ENCODE data around the gene TANGO2.

The TANGO2 gene

GRCh38 chr22:20052309-20053259 is 31.7 kb downstream of the TANGO2 start:
- no peak for DNase-seq

- no peak for DNase-seq
Observed at GRCh38 chr22:20053407-20054033, 32.6 kb downstream of the TANGO2 start.

GRCh38 chr22:20054034-20054427 is 33.1 kb downstream of the TANGO2 start:
- no peak for DNase-seq

GRCh38 chr22:20054485-20054884 is 33.6 kb downstream of the TANGO2 start:
- DNase-seq = no peak

- no peak for DNase-seq
Observed at GRCh38 chr22:20055144-20055543, 34.2 kb downstream of the TANGO2 start.

- DNase-seq = no peak
Observed at GRCh38 chr22:20055654-20056053, 34.7 kb downstream of the TANGO2 start.

GRCh38 chr22:20056161-20056560 is 35.3 kb downstream of the TANGO2 start:
- no peak for DNase-seq

- no peak for DNase-seq
Observed at GRCh38 chr22:20056696-20057386, 35.9 kb downstream of the TANGO2 start.

- DNase-seq = no peak
Observed at GRCh38 chr22:20057596-20058268, 36.8 kb downstream of the TANGO2 start.

GRCh38 chr22:20058989-20059770 is 38.3 kb downstream of the TANGO2 start:
- DNase-seq = no peak

- no peak for DNase-seq
Observed at GRCh38 chr22:20060700-20061480, 40.0 kb downstream of the TANGO2 start.

- DNase-seq = no peak
Observed at GRCh38 chr22:20061481-20061861, 40.6 kb downstream of the TANGO2 start.

GRCh38 chr22:20062043-20062765 is 41.3 kb downstream of the TANGO2 start:
- DNase-seq = no peak

GRCh38 chr22:20062766-20063083 is 41.8 kb downstream of the TANGO2 start:
- no peak for DNase-seq

GRCh38 chr22:20063271-20064139 is 42.6 kb downstream of the TANGO2 start:
- DNase-seq = no peak

- DNase-seq = no peak
Observed at GRCh38 chr22:20064140-20064480, 43.2 kb downstream of the TANGO2 start.

- DNase-seq = no peak
Observed at GRCh38 chr22:20064545-20065262, 43.8 kb downstream of the TANGO2 start.

- no peak for DNase-seq
Observed at GRCh38 chr22:20065896-20066616, 45.1 kb downstream of the TANGO2 start.
